ENCODE data around the gene CIAPIN1. TPM values are rescaled to one million over a fixed set of nuclear protein-coding genes. Genes with fewer than 3 reads are reported as not detected.
A peak's percentile ranks its signal among the peaks of the same experiment; 100 is the strongest.

CIAPIN1 gene
- polyA plus RNA-seq, 3 donors: 24.0 to 46.5 (median 42.1) TPM

- intact Hi-C loops (cut with micrococcal nuclease): no loop called here
- peaks cover 17 to 25% of the 10 kb centered on the region in 2 donors for H3K4me1 ChIP-seq (ENCODE audit: control insufficient read depth in 1 of 2, insufficient read depth in 2 of 2, low read length in 2 of 2)
- Mint-ChIP-seq H3K36me3 (no peaks in the 10 kb centered on the region), H3K4me3 (no peak overlapping the region), H3K27ac (no peak overlapping the region), H3K27me3 (ENCODE audit: low read depth in 3 of 3) (peaks cover 6 to 18% (median 17%) of the 10 kb centered on the region in 3 donors), H3K4me1 (peaks cover 10% of the 10 kb centered on the region), H3K9me3 (peaks cover 0 to 1% (median 0%) of the 10 kb centered on the region in 7 donors)
- H2AFZ ChIP-seq (ENCODE audit: insufficient read depth, low read depth, low read length, poor library complexity, severe bottlenecking): no peak overlapping the region
- no peak overlapping the region for H3K4me2 ChIP-seq (replicated peaks; ENCODE audit: extremely low read depth, low read length, poor library complexity, severe bottlenecking)
- no peaks in the 10 kb centered on the region for H3K9me3 ChIP-seq (replicated peaks in 1 of 2; ENCODE audit: control insufficient read depth in 1 of 2, insufficient read depth in 1 of 2, low read length in 2 of 2)
- H3K9ac ChIP-seq (ENCODE audit: insufficient read depth, low read length, poor library complexity, severe bottlenecking): no peak overlapping the region
- peaks cover 0 to 3% of the 10 kb centered on the region in 2 donors for H3K27me3 ChIP-seq (ENCODE audit: control insufficient read depth in 2 of 2, insufficient read depth in 2 of 2, low read length in 2 of 2)
- no peaks in the 10 kb centered on the region for H3K79me2 ChIP-seq (ENCODE audit: insufficient read depth, low read length)
- 98% methylated on average over 5 of the region's 5 CpGs for WGBS (ENCODE audit: insufficient coverage)
- no peak overlapping the region for H3K4me3 ChIP-seq (replicated peaks in 1 of 3; ENCODE audit: low read depth in 2 of 3, low read length in 3 of 3)
- TF ChIP-seq CTCF (IDR thresholded peaks at IDR 0.05): no peak
- H3K27ac ChIP-seq (ENCODE audit: low read depth in 1 of 2, low read length in 2 of 2): no peak overlapping the region
- no peak for DNase-seq
- H4K20me1 ChIP-seq (ENCODE audit: insufficient read depth, low read length): no peaks in the 10 kb centered on the region
- H3K36me3 ChIP-seq (replicated peaks in 1 of 2; ENCODE audit: control insufficient read depth in 1 of 2, insufficient read depth in 2 of 2, low read length in 2 of 2): no peaks in the 10 kb centered on the region
Measured at GRCh38 chr16:57407521-57408353, 39.4 kb downstream of the CIAPIN1 start.

DNA sequence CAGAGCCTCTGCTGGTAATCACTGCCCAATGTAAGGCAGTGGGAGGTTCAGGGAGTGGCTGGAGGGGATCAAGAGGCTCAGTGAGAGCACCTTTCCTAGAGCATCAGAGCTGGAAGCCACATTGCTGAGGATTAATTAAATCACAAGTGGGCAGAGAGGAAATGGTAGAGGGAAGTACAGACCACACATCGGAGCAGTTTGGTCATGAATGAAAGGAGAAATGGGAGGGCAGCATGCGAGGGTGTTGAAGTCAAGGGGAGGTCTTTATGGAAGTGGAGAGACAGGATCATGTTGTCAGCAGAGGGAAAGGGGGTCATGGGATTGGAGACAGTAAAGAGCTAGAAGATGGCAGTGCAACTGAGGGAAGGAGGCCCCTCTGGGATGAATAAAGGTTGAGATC lies 40.3 kb downstream of the CIAPIN1 start:
- no peaks in the 10 kb centered on the region for H4K20me1 ChIP-seq (ENCODE audit: insufficient read depth, low read length)
- no peaks in the 10 kb centered on the region for H3K9me3 ChIP-seq (replicated peaks in 1 of 2; ENCODE audit: control insufficient read depth in 1 of 2, insufficient read depth in 1 of 2, low read length in 2 of 2)
- Mint-ChIP-seq H3K27ac (no peak overlapping the region), H3K9me3 (peaks cover 0 to 1% (median 0%) of the 10 kb centered on the region in 7 donors), H3K4me3 (no peak overlapping the region), H3K4me1 (peaks cover 10% of the 10 kb centered on the region), H3K27me3 (ENCODE audit: low read depth in 3 of 3) (peaks cover 6 to 18% (median 17%) of the 10 kb centered on the region in 3 donors), H3K36me3 (no peaks in the 10 kb centered on the region)
- DNase-seq: no peak
- H3K36me3 ChIP-seq (replicated peaks in 1 of 2; ENCODE audit: control insufficient read depth in 1 of 2, insufficient read depth in 2 of 2, low read length in 2 of 2): no peaks in the 10 kb centered on the region
- H3K79me2 ChIP-seq (ENCODE audit: insufficient read depth, low read length): no peaks in the 10 kb centered on the region
- no peak overlapping the region for H3K27ac ChIP-seq (ENCODE audit: low read depth in 1 of 2, low read length in 2 of 2)
- no peak overlapping the region for H3K4me2 ChIP-seq (replicated peaks; ENCODE audit: extremely low read depth, low read length, poor library complexity, severe bottlenecking)
- 0% methylated on average over 2 of the region's 2 CpGs for WGBS (ENCODE audit: insufficient coverage)
- no peak for TF ChIP-seq CTCF (IDR thresholded peaks at IDR 0.05)
- intact Hi-C loops (cut with micrococcal nuclease): no loop called here
- H3K4me3 ChIP-seq (replicated peaks in 1 of 3; ENCODE audit: low read depth in 2 of 3, low read length in 3 of 3): no peak overlapping the region
- peaks cover 17 to 25% of the 10 kb centered on the region in 2 donors for H3K4me1 ChIP-seq (ENCODE audit: control insufficient read depth in 1 of 2, insufficient read depth in 2 of 2, low read length in 2 of 2)
- H3K9ac ChIP-seq (ENCODE audit: insufficient read depth, low read length, poor library complexity, severe bottlenecking): no peak overlapping the region
- H3K27me3 ChIP-seq (ENCODE audit: control insufficient read depth in 2 of 2, insufficient read depth in 2 of 2, low read length in 2 of 2): peaks cover 0 to 3% of the 10 kb centered on the region in 2 donors
- peak overlapping the region; percentile 4 for H2AFZ ChIP-seq (ENCODE audit: insufficient read depth, low read depth, low read length, poor library complexity, severe bottlenecking)

Measured in CD14-positive monocyte (primary cell).